ENCODE measurements around the gene ZNF417. TPM values are rescaled to one million over a fixed set of nuclear protein-coding genes. Genes with fewer than 3 reads are reported as not detected.

Gene ZNF417
- total RNA-seq, 4 donors from 2014 or later, result 15.0 to 50.1 (median 20.7) TPM

DNA sequence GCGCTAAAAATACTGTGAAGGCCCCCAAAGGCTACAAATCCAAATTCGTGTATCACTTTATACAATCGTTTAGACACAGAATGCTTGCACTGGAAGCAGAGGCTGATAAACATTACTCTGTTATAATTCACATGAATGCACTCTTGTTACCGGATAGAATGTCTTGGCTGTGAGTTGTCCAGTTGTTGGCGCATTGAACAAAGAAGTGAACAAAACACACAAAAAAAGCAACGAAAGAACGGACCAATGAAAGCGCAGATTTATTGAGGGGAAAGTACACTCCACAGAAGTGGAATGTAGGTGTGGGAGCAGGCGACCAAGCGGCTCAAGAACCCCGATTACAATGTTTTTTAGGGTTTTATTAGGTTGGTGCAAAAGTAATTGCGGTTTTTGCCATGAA is 19.3 kb upstream of the ZNF417 start:
- intact Hi-C loops (cut with DNase I; ENCODE audit: low total_unique reads), result no loop called here
- TF ChIP-seq POLR2A (IDR thresholded peaks at IDR 0.05) (no peak), CTCF (IDR thresholded peaks at IDR 0.05) (no peak)
- Histone ChIP-seq H3K4me3 (no peak overlapping the region), H3K36me3 (no peaks in the 10 kb centered on the region), H3K27ac (no peak overlapping the region), H3K4me1 (no peaks in the 10 kb centered on the region), H3K9me3 (peaks cover 0 to 45% of the 10 kb centered on the region in 2 donors), H3K27me3 (no peaks in the 10 kb centered on the region)
- DNase-seq, result no peak

GRCh38 chr19:57934820-57935665 is 18.7 kb upstream of the ZNF417 start, which contains the start of gene ZNF418:
TSS of gene ZNF418 (minus strand) at chr19:57935402. CDS start at chr19:57933822, 1,580 bp downstream.
- Histone ChIP-seq H3K9me3 (peaks cover 0 to 39% of the 10 kb centered on the region in 2 donors), H3K4me1 (no peaks in the 10 kb centered on the region), H3K27me3 (no peaks in the 10 kb centered on the region), H3K27ac (peak within 1 kb of the TSS in 1 of 2 donors; percentile 56), H3K36me3 (no peaks in the 10 kb centered on the region), H3K4me3 (peak within 1 kb of the TSS; percentile 39 to 74)
- peak; percentile 50 to 54 for DNase-seq
- intact Hi-C loops (cut with DNase I; ENCODE audit: low total_unique reads), result no loop called here
- TF ChIP-seq POLR2A (IDR thresholded peaks at IDR 0.05) (no peak), CTCF (IDR thresholded peaks at IDR 0.05) (no peak)

- intact Hi-C loops (cut with DNase I; ENCODE audit: low total_unique reads), result no loop called here
- no peak overlapping the region for H3K4me3 ChIP-seq
These were observed 11.2 kb upstream of the ZNF417 start for GRCh38 chr19:57927587-57927986.

DNA sequence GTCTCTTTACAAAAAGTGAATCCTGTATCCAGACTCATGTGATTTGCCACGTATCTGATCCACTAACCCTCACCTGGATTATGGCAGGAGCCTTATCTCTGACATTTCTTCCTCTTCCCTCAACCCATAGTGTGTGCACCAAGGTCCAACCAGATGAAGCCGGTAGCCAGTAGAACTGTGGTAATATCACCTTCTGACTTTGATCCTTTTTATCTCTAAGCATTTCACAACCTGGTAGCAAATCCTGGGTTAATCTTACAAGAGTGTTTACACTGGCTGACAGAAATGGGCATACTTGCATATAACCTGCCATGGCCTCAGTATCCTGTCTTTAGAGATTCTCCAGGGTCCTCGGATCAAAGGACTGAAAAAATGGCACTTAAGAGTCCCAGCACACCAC is 1.9 kb downstream of the ZNF417 start:
- intact Hi-C loops (cut with DNase I; ENCODE audit: low total_unique reads), result no loop called here
- H3K4me1 ChIP-seq, result no peaks in the 10 kb centered on the region
- TF ChIP-seq POLR2A (IDR thresholded peaks at IDR 0.05), result no peak
- TF ChIP-seq CTCF (IDR thresholded peaks at IDR 0.05), result no peak
- H3K27me3 ChIP-seq, result no peaks in the 10 kb centered on the region
- no peak overlapping the region for H3K4me3 ChIP-seq
- H3K36me3 ChIP-seq, result no peaks in the 10 kb centered on the region
- H3K9me3 ChIP-seq, result peaks cover 0 to 49% of the 10 kb centered on the region in 2 donors
- no peak overlapping the region for H3K27ac ChIP-seq
- DNase-seq, result no peak

More at GRCh38 chr19:57927587-57927986, 11.2 kb upstream of the ZNF417 start:
- Histone ChIP-seq H3K27ac (no peak overlapping the region), H3K9me3 (peaks cover 0 to 50% of the 10 kb centered on the region in 2 donors), H3K27me3 (no peaks in the 10 kb centered on the region), H3K4me1 (no peaks in the 10 kb centered on the region), H3K36me3 (no peaks in the 10 kb centered on the region)
- no peak for DNase-seq
- TF ChIP-seq POLR2A (IDR thresholded peaks at IDR 0.05) (no peak), CTCF (IDR thresholded peaks at IDR 0.05) (no peak)

DNA sequence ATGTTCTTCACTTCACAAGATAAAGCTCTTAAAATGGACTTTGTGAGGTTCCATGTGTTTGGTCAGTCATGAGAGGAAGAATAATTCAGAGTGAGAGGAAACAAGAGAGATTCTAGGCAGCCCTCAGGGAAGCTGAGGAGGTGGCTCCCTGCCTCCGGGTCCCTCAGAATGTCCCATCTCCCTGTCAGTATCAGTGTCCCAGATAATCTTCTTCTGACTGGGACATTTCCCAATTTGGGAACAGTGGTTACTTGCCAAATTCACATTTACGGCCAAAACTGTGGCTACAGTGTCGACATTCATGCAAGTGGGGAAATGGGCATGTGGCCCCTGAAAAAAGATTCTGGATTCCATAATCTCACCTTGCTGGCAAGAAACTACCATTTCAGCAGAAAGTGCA is 9.0 kb downstream of the ZNF417 start:
- Histone ChIP-seq H3K27me3 (no peaks in the 10 kb centered on the region), H3K4me3 (no peak overlapping the region), H3K4me1 (no peaks in the 10 kb centered on the region), H3K9me3 (peaks cover 0 to 75% of the 10 kb centered on the region in 2 donors), H3K27ac (no peak overlapping the region), H3K36me3 (no peaks in the 10 kb centered on the region)
- no peak for DNase-seq
- intact Hi-C loops (cut with DNase I; ENCODE audit: low total_unique reads), result no loop called here
- TF ChIP-seq POLR2A (IDR thresholded peaks at IDR 0.05), result no peak

All from uterus (tissue), 4 donors.